Omental fat pad (tissue), 4 donors: ENCODE measurements around the gene NTMT1. TPM values are rescaled to one million over a fixed set of nuclear protein-coding genes. Genes with fewer than 3 reads are reported as not detected.

ENCODE experiments used
- ATAC-seq: fragments of 150-250 bp; one replicate; pipeline ENCODE4 v1.9.1; 2016; ENCODE audit warnings: mild to moderate bottlenecking, moderate library complexity; ENCODE audit not compliant: low FRiP score
- DNase-seq: peaks from one replicate; pipeline ENCODE4 v3.0.0-alpha.2; 2019; ENCODE audit warnings: low spot score
- total RNA-seq, 4 donors: library from RNA; depleted of rRNA; stranded (reverse); fragments of >200 nt; gene quantifications; one replicate each; pipeline ENCODE4 v1.1.0, GENCODE V29; 2016
- TF ChIP-seq, protein P1 (sequence below), 3 donors: fragments of 450-650 bp; IDR thresholded peaks; one replicate each; pipeline ENCODE4 v1.5.1; 2016 to 2017; ENCODE audit warnings: antibody characterized with exemption in 3 of 3, mild to moderate bottlenecking in 3 of 3, moderate library complexity in 2 of 3

The NTMT1 gene
- total RNA-seq, 4 donors from 2014 or later, result 15.8 to 37.9 (median 20.3) TPM

- DNase-seq (no peak), ATAC-seq (no peak)
- TF ChIP-seq, protein P1, sequence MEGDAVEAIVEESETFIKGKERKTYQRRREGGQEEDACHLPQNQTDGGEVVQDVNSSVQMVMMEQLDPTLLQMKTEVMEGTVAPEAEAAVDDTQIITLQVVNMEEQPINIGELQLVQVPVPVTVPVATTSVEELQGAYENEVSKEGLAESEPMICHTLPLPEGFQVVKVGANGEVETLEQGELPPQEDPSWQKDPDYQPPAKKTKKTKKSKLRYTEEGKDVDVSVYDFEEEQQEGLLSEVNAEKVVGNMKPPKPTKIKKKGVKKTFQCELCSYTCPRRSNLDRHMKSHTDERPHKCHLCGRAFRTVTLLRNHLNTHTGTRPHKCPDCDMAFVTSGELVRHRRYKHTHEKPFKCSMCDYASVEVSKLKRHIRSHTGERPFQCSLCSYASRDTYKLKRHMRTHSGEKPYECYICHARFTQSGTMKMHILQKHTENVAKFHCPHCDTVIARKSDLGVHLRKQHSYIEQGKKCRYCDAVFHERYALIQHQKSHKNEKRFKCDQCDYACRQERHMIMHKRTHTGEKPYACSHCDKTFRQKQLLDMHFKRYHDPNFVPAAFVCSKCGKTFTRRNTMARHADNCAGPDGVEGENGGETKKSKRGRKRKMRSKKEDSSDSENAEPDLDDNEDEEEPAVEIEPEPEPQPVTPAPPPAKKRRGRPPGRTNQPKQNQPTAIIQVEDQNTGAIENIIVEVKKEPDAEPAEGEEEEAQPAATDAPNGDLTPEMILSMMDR (IDR thresholded peaks at IDR 0.05), result no peak
Measured at GRCh38 chr9:129639034-129639630, 13.2 kb downstream of the NTMT1 start.

GRCh38 chr9:129639756-129640085 lies 13.8 kb downstream of the NTMT1 start:
- TF ChIP-seq, protein P1 (IDR thresholded peaks at IDR 0.05), result no peak
- DNase-seq (no peak), ATAC-seq (no peak)

- peak; percentile 55 for DNase-seq
- TF ChIP-seq, protein P1 (IDR thresholded peaks at IDR 0.05), result no peak
- ATAC-seq, result no peak
Measured at GRCh38 chr9:129640086-129640870, 14.3 kb downstream of the NTMT1 start.

DNA sequence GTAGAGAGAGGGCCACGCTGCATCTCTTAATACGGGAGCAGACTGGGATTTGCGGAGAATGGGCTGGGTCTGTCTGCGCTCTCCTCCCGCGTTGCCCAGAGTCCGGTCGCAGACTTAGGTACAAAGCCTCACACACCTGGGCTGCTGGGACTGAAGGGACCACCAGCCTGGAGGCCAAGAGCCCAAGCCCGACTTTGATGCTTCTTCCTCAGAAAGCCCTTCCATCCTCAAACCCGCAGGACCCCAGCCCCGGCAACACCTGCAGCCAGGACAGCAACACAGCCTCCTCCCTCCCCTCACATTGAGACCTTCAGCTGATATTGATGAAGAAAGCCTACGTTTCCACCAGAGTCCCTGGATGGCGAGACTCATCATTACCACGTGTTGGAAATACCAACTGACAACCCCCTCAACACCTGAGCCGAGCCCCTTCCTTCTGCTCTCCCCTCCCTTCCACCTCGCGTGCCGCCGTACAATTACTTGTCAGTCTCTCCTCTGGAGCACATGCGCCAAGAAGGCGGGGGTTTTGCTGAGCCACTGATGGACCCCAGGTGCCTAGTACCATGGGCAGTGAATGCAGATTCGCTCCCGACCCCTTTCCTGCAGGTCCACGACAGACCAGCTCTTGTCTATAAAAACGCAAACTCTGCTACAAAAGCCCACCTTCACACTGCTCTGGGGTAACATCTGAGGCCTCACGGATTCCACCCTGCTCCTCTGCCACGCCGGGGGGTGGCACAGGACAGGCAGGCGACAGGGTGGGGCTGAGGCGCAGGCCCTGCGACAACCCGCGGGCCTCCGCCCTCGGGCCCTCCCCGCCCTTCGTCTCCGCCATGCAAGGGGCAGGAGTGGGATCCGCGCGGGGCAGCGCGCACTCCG lies 15.1 kb downstream of the NTMT1 start:
- DNase-seq, result no peak
- TF ChIP-seq, protein P1 (IDR thresholded peaks at IDR 0.05), result no peak
- no peak for ATAC-seq

DNA sequence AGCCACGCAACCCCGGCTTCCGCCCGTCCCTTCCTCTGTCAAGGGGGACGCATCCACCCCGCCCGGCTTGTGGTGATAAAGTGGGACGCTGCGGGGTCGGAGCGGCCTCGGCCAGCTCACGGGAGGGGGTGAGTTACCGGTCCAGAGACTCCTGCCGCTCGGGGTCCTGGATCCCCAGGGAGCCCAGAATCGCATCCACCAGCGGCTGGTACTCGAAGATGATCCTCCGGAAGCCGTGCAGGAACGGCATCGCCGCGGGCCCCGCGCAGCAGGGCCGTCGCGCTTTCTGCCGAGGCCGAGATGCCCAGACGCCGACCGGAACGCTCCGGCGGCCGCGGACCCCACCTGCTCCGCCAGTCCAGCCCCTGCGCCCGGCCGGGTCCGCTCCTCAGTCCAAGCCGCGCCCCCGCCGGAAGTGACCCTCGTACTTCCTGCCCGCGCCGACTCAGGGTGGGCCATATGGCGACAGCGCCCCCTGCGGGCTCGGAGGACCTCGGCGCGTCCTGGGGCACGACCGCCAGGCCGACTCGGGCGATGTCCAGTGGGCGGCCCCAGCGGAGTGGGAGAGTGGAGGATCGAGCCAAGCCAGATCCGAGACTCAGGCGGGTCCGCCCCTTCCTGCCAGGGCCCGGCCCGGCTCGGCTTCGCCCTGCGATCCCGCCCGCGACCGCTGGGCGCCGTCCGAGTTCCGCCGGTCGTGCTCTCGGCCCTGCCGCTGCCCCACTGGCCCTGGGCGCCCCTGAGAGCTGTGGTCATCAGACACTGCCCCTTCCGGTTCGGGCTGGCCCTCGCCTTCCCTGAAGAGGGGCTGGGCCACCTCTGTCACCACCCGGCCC lies 16.0 kb downstream of the NTMT1 start, which contains the start of gene ASB6:
TSS of gene ASB6 (minus strand) at position 402 of the 836 bp plus-strand sequence. CDS start at position 250, 152 bp downstream.
- TF ChIP-seq, protein P1 (IDR thresholded peaks at IDR 0.05), result peak in 2 of 3 donors; percentile 98 to 100
- peak; percentile 97 for ATAC-seq
- DNase-seq, result peak; percentile 99

DNA sequence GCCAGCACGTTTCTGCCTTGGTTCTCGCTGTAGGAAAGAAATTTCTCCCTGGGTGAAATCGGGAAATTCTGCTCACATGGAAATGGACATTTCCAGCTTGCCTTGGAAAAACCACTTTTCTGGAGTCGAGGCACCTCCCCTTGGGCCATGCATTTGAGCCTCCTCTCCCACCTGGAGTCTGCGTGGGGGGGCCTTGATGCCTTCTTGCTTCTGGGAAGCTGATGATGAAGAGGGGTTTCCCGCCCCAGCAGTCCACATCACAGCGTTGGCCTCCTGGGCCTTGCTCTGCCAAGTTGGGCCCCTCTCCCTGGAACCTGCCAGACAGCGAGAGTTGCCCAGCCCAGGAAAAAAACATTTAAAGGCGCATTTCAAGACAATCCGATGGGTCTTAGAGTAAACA lies 17.7 kb downstream of the NTMT1 start:
- ATAC-seq (no peak), DNase-seq (no peak)
- TF ChIP-seq, protein P1 (IDR thresholded peaks at IDR 0.05), result no peak
